Hepatocyte (in vitro differentiated cells): ENCODE data around the gene CAPZB. TPM values are rescaled to one million over a fixed set of nuclear protein-coding genes. Genes with fewer than 3 reads are reported as not detected.

Experiments used
- DNase-seq: peaks from one replicate; pipeline ENCODE4 v3.0.0-alpha.2; 2016; ENCODE audit warnings: low spot score
- H2AFZ ChIP-seq: fragments of 200-600 bp; sonication (generic); 2 replicates; pipeline ENCODE4 v1.6.0; 2016; ENCODE audit warnings: antibody characterized with exemption, mild to moderate bottlenecking
- H3K27ac ChIP-seq: fragments of 200-600 bp; sonication (generic); 2 replicates; pipeline ENCODE4 v1.5.1; 2016; ENCODE audit warnings: mild to moderate bottlenecking
- H3K27me3 ChIP-seq: fragments of 200-600 bp; sonication (generic); 2 replicates; pipeline ENCODE4 v1.6.1; 2016
- H3K36me3 ChIP-seq: fragments of 200-600 bp; sonication (generic); replicated peaks from 2 replicates; pipeline ENCODE4 v1.5.1; 2016; ENCODE audit warnings: low read depth; ENCODE audit not compliant: insufficient read depth
- H3K4me1 ChIP-seq: fragments of 200-600 bp; sonication (generic); 2 replicates; pipeline ENCODE4 v1.5.1; 2016; ENCODE audit warnings: mild to moderate bottlenecking, moderate library complexity; ENCODE audit not compliant: insufficient read depth
- H3K4me2 ChIP-seq: fragments of 200-600 bp; sonication (generic); 2 replicates; pipeline ENCODE4 v1.6.0; 2016
- H3K4me3 ChIP-seq: fragments of 200-600 bp; sonication (generic); 2 replicates; pipeline ENCODE4 v1.5.1; 2016; ENCODE audit warnings: mild to moderate bottlenecking
- H3K79me2 ChIP-seq: fragments of 200-600 bp; sonication (generic); 2 replicates; pipeline ENCODE4 v1.6.0; 2017; ENCODE audit warnings: mild to moderate bottlenecking
- H3K9me2 ChIP-seq: fragments of 200-600 bp; sonication (generic); replicated peaks from 2 replicates; pipeline ENCODE4 v1.6.0; 2017; ENCODE audit warnings: mild to moderate bottlenecking; ENCODE audit not compliant: insufficient read depth
- H3K9me3 ChIP-seq: fragments of 200-600 bp; sonication (generic); 2 replicates; pipeline ENCODE4 v1.5.1; 2016; ENCODE audit warnings: low read depth, mild to moderate bottlenecking
- H4K20me1 ChIP-seq: fragments of 200-600 bp; sonication (generic); 2 replicates; pipeline ENCODE4 v1.6.0; 2016; ENCODE audit warnings: mild to moderate bottlenecking; ENCODE audit not compliant: insufficient read depth, poor library complexity, severe bottlenecking
- CTCF ChIP-seq: fragments of 200-600 bp; sonication (generic); IDR thresholded peaks from 2 replicates; pipeline ENCODE4 v1.5.1; 2016; ENCODE audit warnings: antibody characterized with exemption, mild to moderate bottlenecking; ENCODE audit not compliant: poor library complexity
- EZH2 ChIP-seq: fragments of 200-600 bp; sonication (generic); IDR thresholded peaks from 2 replicates; pipeline ENCODE4 v1.6.1; 2016; ENCODE audit warnings: antibody characterized with exemption, mild to moderate bottlenecking, borderline replicate concordance
- EZH2phosphoT487 ChIP-seq: fragments of 200-600 bp; sonication (generic); IDR thresholded peaks from one replicate; pipeline ENCODE4 v1.6.1; 2018; ENCODE audit warnings: antibody characterized with exemption, mild to moderate bottlenecking, low read depth, moderate library complexity; ENCODE audit not compliant: unreplicated experiment, severe bottlenecking
- WGBS: methylation state at CpG from one replicate; pipeline ENCODE4 v1.1.6; 2016; ENCODE audit warnings: low lambda C conversion rate; ENCODE audit errors: missing lambda C conversion rate; 5-methylcytosine and 5-hydroxymethylcytosine counted together
- polyA plus RNA-seq: library from polyadenylated mRNA; unstranded; fragments of >200 nt; fragmentation: Nextera tagmentation; extraction: Ambion mirVana; gene quantifications from 2 replicates; pipeline ENCODE4 v1.2.1, GENCODE V29; 2016
- total RNA-seq: library from RNA; depleted of rRNA; stranded (reverse); fragments of >200 nt; gene quantifications from 2 replicates; pipeline ENCODE4 v1.2.3, GENCODE V29; 2014

Gene CAPZB
- total and polyA plus RNA-seq, 2 experiments from 2014 or later, result 139 to 261 TPM

GRCh38 chr1:19360843-19361610 is 124.3 kb downstream of the CAPZB start:
- TF ChIP-seq EZH2 (no peak), EZH2phosphoT487 (no peak), CTCF (no peak)
- Histone ChIP-seq H3K27ac (no peak overlapping the region), H3K36me3 (no peaks in the 10 kb centered on the region), H3K4me2 (peak overlapping the region; percentile 37), H3K4me1 (peaks cover 24% of the 10 kb centered on the region), H3K79me2 (peaks cover 50% of the 10 kb centered on the region), H4K20me1 (peaks cover 34% of the 10 kb centered on the region), H3K9me2 (no peaks in the 10 kb centered on the region), H3K27me3 (no peaks in the 10 kb centered on the region), H2AFZ (no peak overlapping the region), H3K4me3 (no peak overlapping the region), H3K9me3 (no peaks in the 10 kb centered on the region)
- 73% methylated on average over 18 of the region's 18 CpGs for WGBS
- DNase-seq, result no peak

- TF ChIP-seq EZH2 (no peak), EZH2phosphoT487 (no peak), CTCF (no peak)
- no peak for DNase-seq
- no peaks in the 10 kb centered on the region for H3K27me3 ChIP-seq
- H3K9me3 ChIP-seq, result no peaks in the 10 kb centered on the region
- no peak overlapping the region for H3K27ac ChIP-seq
- H4K20me1 ChIP-seq, result peaks cover 34% of the 10 kb centered on the region
- no peak overlapping the region for H2AFZ ChIP-seq
- H3K4me2 ChIP-seq, result peak overlapping the region; percentile 37
- peaks cover 50% of the 10 kb centered on the region for H3K79me2 ChIP-seq
- H3K9me2 ChIP-seq, result no peaks in the 10 kb centered on the region
- H3K4me1 ChIP-seq, result peaks cover 24% of the 10 kb centered on the region
- no peak overlapping the region for H3K4me3 ChIP-seq
- 71% methylated on average over 11 of the region's 11 CpGs for WGBS
- no peaks in the 10 kb centered on the region for H3K36me3 ChIP-seq
Observed at GRCh38 chr1:19360432-19360831, 124.9 kb downstream of the CAPZB start.

GRCh38 chr1:19360016-19360415 is 125.3 kb downstream of the CAPZB start:
- no peak for DNase-seq
- peaks cover 34% of the 10 kb centered on the region for H4K20me1 ChIP-seq
- H3K9me3 ChIP-seq, result no peaks in the 10 kb centered on the region
- H3K4me3 ChIP-seq, result no peak overlapping the region
- H3K4me1 ChIP-seq, result peaks cover 24% of the 10 kb centered on the region
- H3K27me3 ChIP-seq, result no peaks in the 10 kb centered on the region
- no peak overlapping the region for H2AFZ ChIP-seq
- H3K27ac ChIP-seq, result no peak overlapping the region
- no peaks in the 10 kb centered on the region for H3K36me3 ChIP-seq
- peak overlapping the region; percentile 37 for H3K4me2 ChIP-seq
- H3K9me2 ChIP-seq, result no peaks in the 10 kb centered on the region
- no peak for TF ChIP-seq EZH2phosphoT487
- TF ChIP-seq CTCF, result no peak
- no peak for TF ChIP-seq EZH2
- H3K79me2 ChIP-seq, result peaks cover 46% of the 10 kb centered on the region
- 55% methylated on average over 6 of the region's 6 CpGs for whole genome bisulfite sequencing
